H9 (cell line): ENCODE data around the gene SIVA1. TPM values are rescaled to one million over a fixed set of nuclear protein-coding genes. Genes with fewer than 3 reads are reported as not detected.

Source experiments
- DNase-seq: peaks from one replicate; pipeline ENCODE4 v3.0.0-alpha.2; 2017
- H2AFZ ChIP-seq: one replicate; pipeline ENCODE4 v1.6.1; 2013; ENCODE audit warnings: mild to moderate bottlenecking, low read length, control low read depth, moderate library complexity
- H2AK5ac ChIP-seq: 2 replicates; pipeline ENCODE4 v1.6.1; 2013; ENCODE audit warnings: low read length, control low read depth, mixed read lengths; ENCODE audit not compliant: insufficient read length
- H2BK120ac ChIP-seq: one replicate; pipeline ENCODE4 v1.6.1; 2013; ENCODE audit warnings: low read depth, mild to moderate bottlenecking, low read length, control low read depth, inconsistent platforms; ENCODE audit not compliant: poor library complexity, severe bottlenecking
- H2BK12ac ChIP-seq: 2 replicates; pipeline ENCODE4 v1.6.1; 2013; ENCODE audit warnings: low read length, control low read depth, mixed read lengths, low read depth; ENCODE audit not compliant: insufficient read length
- H2BK15ac ChIP-seq: 2 replicates; pipeline ENCODE4 v1.6.1; 2013; ENCODE audit warnings: low read depth, low read length, control low read depth
- H2BK20ac ChIP-seq: one replicate; pipeline ENCODE4 v1.6.1; 2013; ENCODE audit warnings: low read depth, mild to moderate bottlenecking, low read length, control low read depth, inconsistent platforms; ENCODE audit not compliant: poor library complexity, severe bottlenecking
- H2BK5ac ChIP-seq: 2 replicates; pipeline ENCODE4 v1.6.1; 2013; ENCODE audit warnings: low read length, control low read depth, mixed read lengths; ENCODE audit not compliant: insufficient read length
- H3K14ac ChIP-seq: 2 replicates; pipeline ENCODE4 v1.6.1; 2013; ENCODE audit warnings: low read length, control low read depth; ENCODE audit not compliant: insufficient read depth
- H3K18ac ChIP-seq: 2 replicates; pipeline ENCODE4 v1.6.1; 2013; ENCODE audit warnings: low read depth, mild to moderate bottlenecking, mixed read lengths, low read length, control low read depth; ENCODE audit not compliant: insufficient read length
- H3K23ac ChIP-seq: 2 replicates; pipeline ENCODE4 v1.6.1; 2013; ENCODE audit warnings: low read length, control low read depth, mixed read lengths, low read depth; ENCODE audit not compliant: insufficient read length
- H3K23me2 ChIP-seq: 2 replicates; pipeline ENCODE4 v1.6.1; 2013; ENCODE audit warnings: low read depth, mild to moderate bottlenecking, mixed read lengths, low read length, control low read depth; ENCODE audit not compliant: insufficient read length, poor library complexity, severe bottlenecking
- H3K27ac ChIP-seq: 2 replicates; pipeline ENCODE4 v1.5.1; 2013; ENCODE audit warnings: low read length, control low read depth, mixed read lengths, low read depth; ENCODE audit not compliant: insufficient read length
- H3K27me3 ChIP-seq: 2 replicates; pipeline ENCODE4 v1.6.1; 2013; ENCODE audit warnings: low read length, control low read depth, inconsistent platforms; ENCODE audit not compliant: insufficient read depth
- H3K4ac ChIP-seq: 2 replicates; pipeline ENCODE4 v1.6.1; 2013; ENCODE audit warnings: low read depth, mild to moderate bottlenecking, control low read depth, inconsistent platforms, low read length, moderate library complexity
- H3K4me1 ChIP-seq: 2 replicates; pipeline ENCODE4 v1.6.1; 2013; ENCODE audit warnings: low read length, control low read depth, inconsistent platforms; ENCODE audit not compliant: insufficient read depth
- H3K4me2 ChIP-seq: 2 replicates; pipeline ENCODE4 v1.6.1; 2013; ENCODE audit warnings: low read length, control low read depth, mixed read lengths; ENCODE audit not compliant: insufficient read length, insufficient read depth
- H3K56ac ChIP-seq: 2 replicates; pipeline ENCODE4 v1.6.1; 2013; ENCODE audit warnings: low read depth, mild to moderate bottlenecking, mixed read lengths, low read length, control low read depth; ENCODE audit not compliant: insufficient read length
- H3K79me1 ChIP-seq: 2 replicates; pipeline ENCODE4 v1.6.1; 2013; ENCODE audit warnings: low read depth, mild to moderate bottlenecking, moderate library complexity, low read length, control low read depth, inconsistent platforms; ENCODE audit not compliant: insufficient read depth, poor library complexity, severe bottlenecking
- H3K79me2 ChIP-seq: 2 replicates; pipeline ENCODE4 v1.6.1; 2013; ENCODE audit warnings: low read length, control low read depth, inconsistent platforms; ENCODE audit not compliant: insufficient read depth
- H3K9ac ChIP-seq: 2 replicates; pipeline ENCODE4 v1.6.1; 2013; ENCODE audit warnings: low read length, control low read depth, mixed read lengths; ENCODE audit not compliant: insufficient read length; ENCODE audit errors: extremely low read depth
- H3K9me3 ChIP-seq: one replicate; pipeline ENCODE4 v1.6.1; 2013; ENCODE audit warnings: low read depth, low read length, inconsistent platforms; ENCODE audit not compliant: control insufficient read depth
- H3T11ph ChIP-seq: one replicate; pipeline ENCODE4 v1.6.1; 2013; ENCODE audit warnings: mild to moderate bottlenecking, low read length, control low read depth, inconsistent platforms
- H4K20me1 ChIP-seq: one replicate; pipeline ENCODE4 v1.6.1; 2013; ENCODE audit not compliant: control insufficient read depth, insufficient read length, insufficient read depth
- H4K5ac ChIP-seq: 2 replicates; pipeline ENCODE4 v1.6.1; 2013; ENCODE audit warnings: low read depth, mild to moderate bottlenecking, mixed read lengths, low read length, control low read depth; ENCODE audit not compliant: insufficient read length
- H4K8ac ChIP-seq: replicated peaks from 2 replicates; pipeline ENCODE4 v1.6.1; 2013; ENCODE audit warnings: low read length, control low read depth, mixed read lengths, low read depth; ENCODE audit not compliant: insufficient read length
- H4K91ac ChIP-seq: 2 replicates; pipeline ENCODE4 v1.6.1; 2013; ENCODE audit warnings: low read depth, mild to moderate bottlenecking, moderate library complexity, mixed read lengths, low read length, control low read depth; ENCODE audit not compliant: insufficient read length
- H3K27ac Mint-ChIP-seq, 3 experiments: 2 replicates in 2 of 3; 3 replicates in 1 of 3; pipeline ENCODE4 v1.8.0; 2020 to 2021; ENCODE audit warnings: mixed read lengths in 3 of 3, mild to moderate bottlenecking in 1 of 3, moderate library complexity in 1 of 3
- H3K27me3 Mint-ChIP-seq: 2 replicates; pipeline ENCODE4 v1.8.0; 2021; ENCODE audit warnings: low read depth, mild to moderate bottlenecking, moderate library complexity, mixed read lengths
- H3K36me3 Mint-ChIP-seq, 3 experiments: 2 replicates in 2 of 3; 3 replicates in 1 of 3; pipeline ENCODE4 v1.8.0; 2020 to 2021; ENCODE audit warnings: low read depth in 3 of 3, mixed read lengths in 3 of 3; ENCODE audit not compliant: insufficient read depth in 1 of 3
- H3K4me1 Mint-ChIP-seq, 2 experiments: 2 replicates each; pipeline ENCODE4 v1.8.0; 2020; ENCODE audit warnings: mixed read lengths in 2 of 2
- H3K4me3 Mint-ChIP-seq, 2 experiments: 2 replicates in 1 of 2; 3 replicates in 1 of 2; pipeline ENCODE4 v1.8.0; 2020 to 2021; ENCODE audit warnings: mild to moderate bottlenecking in 2 of 2, mixed read lengths in 2 of 2, moderate library complexity in 1 of 2
- H3K9me3 Mint-ChIP-seq, 2 experiments: 2 replicates in 1 of 2; 3 replicates in 1 of 2; pipeline ENCODE4 v1.8.0; 2020; ENCODE audit warnings: mild to moderate bottlenecking in 2 of 2, mixed read lengths in 2 of 2, moderate library complexity in 1 of 2
- WGBS: extraction: QIAGEN DNeasy Blood & Tissue Kit; methylation state at CpG from one replicate; pipeline ENCODE4 v1.1.7; 2013; ENCODE audit warnings: missing lambda C conversion rate, low lambda C conversion rate, mixed read lengths; ENCODE audit not compliant: insufficient read length; ENCODE audit errors: extremely low coverage; 5-methylcytosine and 5-hydroxymethylcytosine counted together
- total RNA-seq: library from RNA; stranded (reverse); gene quantifications from 2 replicates; pipeline ENCODE4 v1.2.1, GENCODE V29; 2021
- TF ChIP-seq, protein P1 (sequence below): fragments of 200-600 bp; sonication (generic); conservative IDR thresholded peaks from 3 replicates; pipeline ENCODE4 v1.8.0; 2021; ENCODE audit warnings: antibody characterized with exemption, mild to moderate bottlenecking

The SIVA1 gene
- total RNA-seq, 1 experiment from 2014 or later: 125 TPM

DNA sequence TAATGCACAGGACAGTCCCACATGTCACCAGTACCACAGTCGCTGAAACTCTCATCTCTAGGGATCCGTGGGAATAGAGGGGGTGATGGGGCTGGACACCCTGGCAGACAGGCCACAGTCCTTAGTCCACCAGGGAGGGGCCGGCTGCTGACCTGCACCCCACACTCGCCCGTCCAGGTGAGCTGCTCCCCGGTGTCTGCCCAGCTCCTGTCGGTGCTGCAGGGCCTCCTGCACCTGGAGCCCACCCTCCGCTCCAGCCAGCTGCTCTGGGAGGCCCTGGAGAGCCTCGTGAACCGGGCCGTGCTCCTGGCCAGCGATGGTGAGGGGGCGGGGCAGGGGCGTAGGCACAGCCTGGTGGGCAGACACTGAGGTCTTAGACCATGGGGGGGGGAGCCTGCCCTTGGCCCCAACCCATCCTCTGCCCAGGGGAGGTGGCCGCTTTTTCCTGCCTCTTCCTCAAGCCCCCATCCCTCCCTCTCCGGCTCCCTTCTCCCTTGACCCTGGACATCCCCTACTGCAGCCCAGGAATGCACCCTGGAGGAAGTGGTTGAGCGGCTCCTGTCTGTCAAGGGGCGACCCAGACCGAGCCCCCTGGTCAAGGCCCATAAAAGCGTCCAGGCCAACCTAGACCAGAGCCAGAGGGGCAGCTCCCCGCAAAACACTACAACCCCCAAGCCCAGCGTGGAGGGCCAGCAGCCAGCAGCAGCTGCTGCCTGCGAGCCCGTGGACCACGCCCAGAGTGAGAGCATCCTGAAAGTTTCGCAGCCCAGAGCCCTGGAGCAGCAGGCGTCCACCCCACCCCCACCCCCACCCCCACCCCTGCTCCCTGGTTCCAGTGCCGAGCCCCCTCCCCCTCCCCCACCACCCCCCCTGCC is 46.0 kb upstream of the SIVA1 start:
- no peak overlapping the region for H2AFZ ChIP-seq
- no peak overlapping the region for H3K4me2 ChIP-seq
- H2AK5ac ChIP-seq: no peak overlapping the region
- H3K79me2 ChIP-seq: no peaks in the 10 kb centered on the region
- no peak overlapping the region for H3K4ac ChIP-seq
- no peak overlapping the region for H2BK5ac ChIP-seq
- no peaks in the 10 kb centered on the region for H3K9me3 ChIP-seq
- H2BK20ac ChIP-seq: no peak overlapping the region
- no peak overlapping the region for H3K18ac ChIP-seq
- H2BK15ac ChIP-seq: no peak overlapping the region
- H3K27ac ChIP-seq: no peak overlapping the region
- H3K4me3 Mint-ChIP-seq: no peak overlapping the region
- H4K5ac ChIP-seq: no peak overlapping the region
- H3K27ac Mint-ChIP-seq: no peak overlapping the region
- no peaks in the 10 kb centered on the region for H3K27me3 ChIP-seq
- no peak overlapping the region for H4K91ac ChIP-seq
- WGBS: no CpG with 5 or more reads among the region's 28 CpGs
- H3K36me3 Mint-ChIP-seq: peaks cover 26 to 33% (median 31%) of the 10 kb centered on the region in 3 experiments
- H2BK120ac ChIP-seq: no peak overlapping the region
- no peak overlapping the region for H3K23ac ChIP-seq
- H4K20me1 ChIP-seq: no peaks in the 10 kb centered on the region
- H3K27me3 Mint-ChIP-seq: no peaks in the 10 kb centered on the region; the same call in 1 of the 2 replicates
- no peaks in the 10 kb centered on the region for H3K79me1 ChIP-seq
- no peak overlapping the region for H3K56ac ChIP-seq
- no peaks in the 10 kb centered on the region for H3K23me2 ChIP-seq
- no peak overlapping the region for H3K9ac ChIP-seq
- H3K14ac ChIP-seq: no peak overlapping the region
- TF ChIP-seq, protein P1, sequence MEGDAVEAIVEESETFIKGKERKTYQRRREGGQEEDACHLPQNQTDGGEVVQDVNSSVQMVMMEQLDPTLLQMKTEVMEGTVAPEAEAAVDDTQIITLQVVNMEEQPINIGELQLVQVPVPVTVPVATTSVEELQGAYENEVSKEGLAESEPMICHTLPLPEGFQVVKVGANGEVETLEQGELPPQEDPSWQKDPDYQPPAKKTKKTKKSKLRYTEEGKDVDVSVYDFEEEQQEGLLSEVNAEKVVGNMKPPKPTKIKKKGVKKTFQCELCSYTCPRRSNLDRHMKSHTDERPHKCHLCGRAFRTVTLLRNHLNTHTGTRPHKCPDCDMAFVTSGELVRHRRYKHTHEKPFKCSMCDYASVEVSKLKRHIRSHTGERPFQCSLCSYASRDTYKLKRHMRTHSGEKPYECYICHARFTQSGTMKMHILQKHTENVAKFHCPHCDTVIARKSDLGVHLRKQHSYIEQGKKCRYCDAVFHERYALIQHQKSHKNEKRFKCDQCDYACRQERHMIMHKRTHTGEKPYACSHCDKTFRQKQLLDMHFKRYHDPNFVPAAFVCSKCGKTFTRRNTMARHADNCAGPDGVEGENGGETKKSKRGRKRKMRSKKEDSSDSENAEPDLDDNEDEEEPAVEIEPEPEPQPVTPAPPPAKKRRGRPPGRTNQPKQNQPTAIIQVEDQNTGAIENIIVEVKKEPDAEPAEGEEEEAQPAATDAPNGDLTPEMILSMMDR: no peak
- peaks cover 3 to 16% of the 10 kb centered on the region in 2 experiments for H3K4me1 Mint-ChIP-seq
- H4K8ac ChIP-seq: no peak overlapping the region
- peaks cover 7 to 12% of the 10 kb centered on the region in 2 experiments for H3K9me3 Mint-ChIP-seq
- no peaks in the 10 kb centered on the region for H3K4me1 ChIP-seq
- H2BK12ac ChIP-seq: no peak overlapping the region
- DNase-seq: no peak
- H3T11ph ChIP-seq: no peak overlapping the region
